Activated CD4-positive, alpha-beta T cell treated with anti-CD3 and anti-CD28 coated beads for 36 hours (primary cell): Measurements from ENCODE around the gene KIF6. TPM values are rescaled to one million over a fixed set of nuclear protein-coding genes. Genes with fewer than 3 reads are reported as not detected.
"Not testable (repeated sequence)": the region's sequence is repeated elsewhere in the genome, so short reads cannot be mapped to it uniquely, and the experiment has no call there.

Experiments
- ATAC-seq: fragments of 200-7000 bp; cut with Tn5 transposase; one replicate; pipeline ENCODE4 v1.10.0; 2021; ENCODE audit warnings: mild to moderate bottlenecking, moderate library complexity
- CTCF ChIA-PET: fragments of 350-600 bp; sonication (Branson Sonifier 250); formaldehyde crosslinking; loops from one replicate; lab custom pipeline; 2021; ENCODE audit warnings: antibody characterized with exemption; lab: Charles Lee
- POLR2A ChIA-PET: fragments of 350-600 bp; sonication (Branson Sonifier 250); formaldehyde crosslinking; loops from one replicate; lab custom pipeline; 2021; ENCODE audit warnings: antibody characterized with exemption, inconsistent platforms; lab: Charles Lee
- DNase-seq: peaks from one replicate; pipeline ENCODE4 v3.0.0-alpha.2; 2020
- H3K27ac Mint-ChIP-seq: one replicate; pipeline ENCODE4 v1.8.0; 2021; ENCODE audit warnings: mixed read lengths
- H3K27me3 Mint-ChIP-seq: one replicate; pipeline ENCODE4 v1.8.0; 2021; ENCODE audit warnings: mixed read lengths
- H3K36me3 Mint-ChIP-seq: one replicate; pipeline ENCODE4 v1.8.0; 2021; ENCODE audit warnings: low read depth, mixed read lengths
- H3K4me1 Mint-ChIP-seq: one replicate; pipeline ENCODE4 v1.8.0; 2021; ENCODE audit warnings: mixed read lengths
- H3K4me3 Mint-ChIP-seq: one replicate; pipeline ENCODE4 v1.8.0; 2021; ENCODE audit warnings: mild to moderate bottlenecking, moderate library complexity, mixed read lengths
- H3K9me3 Mint-ChIP-seq: one replicate; pipeline ENCODE4 v1.8.0; 2021; ENCODE audit warnings: low read depth, mixed read lengths
- intact Hi-C, 2 experiments: fragments of 100-400 bp; cut with DNase I in 1 of 2; cut with micrococcal nuclease in 1 of 2; formaldehyde crosslinking; loops; one replicate each; pipeline versions ENCODE4 v1.14.2 to v1.15.1; 2022 to 2024; cut with DNase I, micrococcal nuclease
- total RNA-seq, 2 experiments: library from RNA; stranded (reverse); gene quantifications; one replicate each; pipeline ENCODE4 v1.2.3, GENCODE V29; 2021

Gene KIF6
- total RNA-seq, 2 experiments from 2014 or later, result 0.43 to 0.49 TPM

DNA sequence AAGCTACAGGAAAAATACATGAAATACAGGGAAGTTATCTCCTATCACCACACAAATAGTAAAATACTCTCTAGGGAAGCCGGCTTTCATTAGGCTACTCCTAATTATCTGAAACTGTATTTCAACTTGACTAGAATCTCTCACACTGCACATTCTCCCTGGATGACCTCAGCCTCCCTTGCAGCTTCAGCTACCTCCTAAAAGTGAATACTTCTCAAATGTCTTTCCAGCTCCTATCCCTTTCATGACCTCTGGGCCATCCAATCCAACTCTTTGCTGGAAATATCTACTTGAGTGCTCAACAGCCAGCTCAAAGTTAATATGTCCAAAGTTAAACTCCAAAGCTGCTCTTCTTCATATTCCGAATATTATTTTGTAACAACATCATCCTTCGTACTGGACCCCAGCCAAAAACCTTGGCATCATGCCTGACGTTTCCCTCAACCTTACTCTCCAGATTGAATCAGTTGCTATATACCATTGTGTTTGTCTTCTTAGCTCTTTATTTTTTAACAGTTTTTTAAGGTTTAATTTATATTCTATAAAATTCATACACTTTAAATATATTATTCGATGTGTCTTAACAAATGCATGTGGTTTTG lies 29.4 kb upstream of the KIF6 start:
- no peaks in the 10 kb centered on the region for H3K4me1 Mint-ChIP-seq
- CTCF ChIA-PET, result no interaction called here
- no peak overlapping the region for H3K27ac Mint-ChIP-seq
- ATAC-seq, result no peak
- intact Hi-C loops, result no loop called here
- no peaks in the 10 kb centered on the region for H3K9me3 Mint-ChIP-seq
- H3K4me3 Mint-ChIP-seq, result no peak overlapping the region
- POLR2A ChIA-PET, result no interaction called here
- H3K36me3 Mint-ChIP-seq, result no peaks in the 10 kb centered on the region
- no peak for DNase-seq
- H3K27me3 Mint-ChIP-seq, result peaks cover 13% of the 10 kb centered on the region

DNA sequence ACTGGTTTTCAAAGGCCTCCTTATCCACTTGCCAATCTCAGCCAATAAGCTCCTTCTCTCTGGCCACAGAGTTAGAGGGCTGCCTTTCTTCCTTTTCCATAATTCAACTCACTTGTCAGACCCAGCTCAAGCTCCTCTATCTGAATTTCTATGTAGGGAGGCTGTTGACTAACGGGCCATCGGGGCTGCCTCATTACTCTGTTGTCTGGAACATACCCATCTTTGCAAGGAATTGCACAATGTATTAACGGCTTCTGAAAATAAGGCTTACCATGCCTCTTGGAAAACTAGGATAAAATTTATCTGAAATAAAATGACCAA lies 28.5 kb upstream of the KIF6 start:
- Mint-ChIP-seq H3K27ac (no peak overlapping the region), H3K36me3 (no peaks in the 10 kb centered on the region), H3K9me3 (no peaks in the 10 kb centered on the region), H3K27me3 (peaks cover 11% of the 10 kb centered on the region), H3K4me3 (no peak overlapping the region), H3K4me1 (no peaks in the 10 kb centered on the region)
- ChIA-PET POLR2A (no interaction called here), CTCF (no interaction called here)
- intact Hi-C loops, result no loop called here
- DNase-seq (no peak), ATAC-seq (no peak)

DNA sequence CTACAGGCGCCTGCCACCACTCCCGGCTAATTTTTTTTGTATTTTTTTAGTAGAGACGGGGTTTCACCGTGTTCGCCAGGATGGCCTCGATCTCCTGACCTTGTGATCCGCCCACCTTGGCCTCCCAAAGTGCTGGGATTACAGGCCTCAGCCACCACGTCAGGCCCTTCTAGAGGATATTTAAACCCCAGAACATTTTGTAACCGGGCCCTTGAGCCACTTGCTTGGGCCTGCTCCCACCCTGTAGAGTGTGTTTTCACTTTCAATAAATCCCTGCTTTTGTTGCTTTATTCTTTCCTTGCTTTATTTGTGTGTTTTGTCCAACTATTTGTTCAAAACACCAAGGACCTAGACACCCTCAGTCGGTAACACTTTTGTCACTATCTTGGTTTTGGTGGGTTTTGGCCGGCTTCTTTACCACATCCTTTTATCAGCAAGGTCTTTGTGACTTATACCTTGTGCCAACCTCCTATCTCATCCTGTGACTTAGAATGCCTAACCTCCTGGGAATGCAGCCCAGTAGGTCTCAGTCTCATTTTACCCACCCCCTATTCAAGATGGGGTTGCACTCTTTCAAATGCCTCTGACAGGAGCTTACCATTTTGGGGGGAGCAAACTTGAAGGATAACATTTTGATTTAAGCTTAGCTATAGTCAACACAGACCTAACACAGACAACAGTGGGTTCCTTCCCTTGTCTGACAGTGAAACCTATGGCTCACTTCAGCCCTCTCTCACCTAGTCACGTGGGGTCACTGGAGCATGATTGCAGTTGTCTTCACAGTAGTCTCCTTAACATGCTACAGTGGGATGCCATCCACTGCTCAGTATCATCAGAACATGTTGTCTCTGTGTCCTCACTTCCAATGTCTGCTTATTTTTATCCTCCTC lies 27.9 kb upstream of the KIF6 start:
- Mint-ChIP-seq H3K36me3 (no peaks in the 10 kb centered on the region), H3K27me3 (peaks cover 14% of the 10 kb centered on the region), H3K4me1 (no peaks in the 10 kb centered on the region), H3K9me3 (no peaks in the 10 kb centered on the region), H3K27ac (no peak overlapping the region), H3K4me3 (no peak overlapping the region)
- intact Hi-C loops, result no loop called here
- POLR2A ChIA-PET, result no interaction called here
- CTCF ChIA-PET, result no interaction called here
- ATAC-seq (no peak), DNase-seq (no peak)

DNA sequence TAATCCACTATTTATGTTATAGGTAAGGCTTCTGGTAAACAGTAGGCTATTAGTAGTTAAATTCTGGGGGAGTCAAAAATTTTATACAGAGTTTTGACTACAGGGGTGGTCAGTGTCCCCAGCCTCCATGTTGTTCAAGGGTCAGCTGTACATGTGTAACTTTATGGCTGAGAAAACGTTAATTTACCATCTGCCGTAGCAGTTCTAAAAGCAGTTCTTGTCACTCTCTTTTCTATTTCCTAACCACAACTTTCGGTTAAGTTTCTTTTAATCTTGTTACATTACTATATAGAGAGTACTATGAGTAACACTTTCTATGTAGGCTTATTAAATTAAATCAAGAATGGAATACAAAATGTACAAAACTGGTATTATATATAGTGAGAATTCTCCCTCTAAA lies 21.6 kb upstream of the KIF6 start:
- POLR2A ChIA-PET, result interaction anchor here (0.7 kb wide), 1 partner anchor 816 kb away, joined by 4 read pairs; no protein-coding TSS in a partner anchor
- intact Hi-C loops, result no loop called here

DNA sequence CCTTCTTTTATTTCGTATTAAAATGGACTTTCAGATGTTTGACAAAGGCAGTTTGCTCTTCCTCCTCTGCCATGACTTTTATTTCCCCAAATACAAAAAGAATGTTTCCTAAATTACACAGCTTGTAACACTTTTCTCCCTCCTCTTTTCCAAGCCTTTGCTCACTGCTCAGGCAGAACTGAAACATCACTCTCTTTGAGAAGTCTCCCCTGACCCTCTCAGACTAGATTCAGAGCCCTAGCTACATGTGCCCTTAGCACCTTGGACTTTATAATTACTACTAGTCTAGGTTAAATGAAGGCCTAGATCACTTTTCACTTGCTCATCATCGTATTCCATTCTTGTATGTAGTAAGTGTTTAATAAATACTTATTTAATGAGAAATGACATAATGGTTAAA lies 8.5 kb upstream of the KIF6 start:
- Mint-ChIP-seq H3K9me3 (no peaks in the 10 kb centered on the region), H3K27me3 (peaks cover 27% of the 10 kb centered on the region), H3K4me3 (no peak overlapping the region), H3K4me1 (no peaks in the 10 kb centered on the region), H3K36me3 (no peaks in the 10 kb centered on the region), H3K27ac (no peak overlapping the region)
- ATAC-seq (no peak), DNase-seq (no peak)
- intact Hi-C loops, result no loop called here
- ChIA-PET POLR2A (no interaction called here), CTCF (no interaction called here)

More for the DNA sequence above, 21.6 kb upstream of the KIF6 start:
- H3K4me1 Mint-ChIP-seq, result no peaks in the 10 kb centered on the region
- DNase-seq (no peak), ATAC-seq (no peak)
- peaks cover 11% of the 10 kb centered on the region for H3K27me3 Mint-ChIP-seq
- no peak overlapping the region for H3K4me3 Mint-ChIP-seq
- H3K9me3 Mint-ChIP-seq, result peaks cover 2% of the 10 kb centered on the region
- no peaks in the 10 kb centered on the region for H3K36me3 Mint-ChIP-seq
- H3K27ac Mint-ChIP-seq, result no peak overlapping the region
- CTCF ChIA-PET, result no interaction called here

DNA sequence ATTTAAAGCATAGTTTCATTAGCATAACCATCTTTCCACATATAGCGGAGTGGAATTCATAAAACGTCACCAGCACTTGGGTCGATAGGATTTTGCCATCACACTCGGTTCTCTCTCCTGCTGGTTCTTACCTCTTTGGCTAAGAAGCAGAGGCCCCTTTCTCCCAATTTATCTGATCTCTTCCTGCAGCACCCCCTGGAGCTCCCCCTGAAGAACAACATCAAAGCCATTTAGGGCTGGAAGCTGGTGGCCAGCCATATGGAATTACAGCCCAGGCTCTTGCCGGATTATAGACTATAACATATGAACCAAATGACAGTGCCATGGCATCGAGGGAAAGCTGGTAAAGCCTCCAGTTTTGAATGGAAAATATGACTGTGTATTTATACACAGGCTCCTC lies 6.4 kb upstream of the KIF6 start:
- DNase-seq (no peak), ATAC-seq (no peak)
- H3K4me3 Mint-ChIP-seq, result no peak overlapping the region
- H3K9me3 Mint-ChIP-seq, result no peaks in the 10 kb centered on the region
- H3K36me3 Mint-ChIP-seq, result no peaks in the 10 kb centered on the region
- no peaks in the 10 kb centered on the region for H3K4me1 Mint-ChIP-seq
- ChIA-PET CTCF (no interaction called here), POLR2A (no interaction called here)
- intact Hi-C loops, result no loop called here
- no peak overlapping the region for H3K27ac Mint-ChIP-seq
- peaks cover 29% of the 10 kb centered on the region for H3K27me3 Mint-ChIP-seq

DNA sequence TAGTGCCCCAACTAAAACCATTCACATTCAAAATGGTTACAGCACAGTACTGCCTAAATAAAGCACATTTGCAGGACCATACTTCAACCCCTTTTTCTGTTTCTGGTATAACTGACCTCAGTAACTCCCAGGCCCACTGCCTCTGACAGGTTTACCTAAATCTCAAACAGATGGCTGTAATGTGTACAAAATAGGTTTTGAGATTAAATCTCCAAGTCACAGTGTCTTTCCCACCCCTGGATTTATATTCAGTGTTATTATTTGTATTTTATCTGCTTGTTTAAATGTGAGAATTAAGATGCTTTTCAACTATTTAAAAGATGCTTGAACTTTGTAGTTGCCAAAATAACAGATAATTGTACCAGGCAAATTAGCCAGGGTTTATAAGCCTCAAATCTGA lies 4.7 kb upstream of the KIF6 start:
- intact Hi-C loops, result loop anchor here in 1 of 2 experiments (5.0 to 10.0 kb wide), 3 partner anchors 202 to 615 kb away; partner anchors contain the start of genes MOCS1 and SAYSD1
- H3K9me3 Mint-ChIP-seq, result no peaks in the 10 kb centered on the region
- CTCF ChIA-PET, result no interaction called here
- DNase-seq (no peak), ATAC-seq (no peak)
- no peak overlapping the region for H3K4me3 Mint-ChIP-seq
- no peak overlapping the region for H3K27ac Mint-ChIP-seq
- POLR2A ChIA-PET, result no interaction called here
- H3K27me3 Mint-ChIP-seq, result peaks cover 23% of the 10 kb centered on the region
- H3K36me3 Mint-ChIP-seq, result no peaks in the 10 kb centered on the region
- no peaks in the 10 kb centered on the region for H3K4me1 Mint-ChIP-seq

DNA sequence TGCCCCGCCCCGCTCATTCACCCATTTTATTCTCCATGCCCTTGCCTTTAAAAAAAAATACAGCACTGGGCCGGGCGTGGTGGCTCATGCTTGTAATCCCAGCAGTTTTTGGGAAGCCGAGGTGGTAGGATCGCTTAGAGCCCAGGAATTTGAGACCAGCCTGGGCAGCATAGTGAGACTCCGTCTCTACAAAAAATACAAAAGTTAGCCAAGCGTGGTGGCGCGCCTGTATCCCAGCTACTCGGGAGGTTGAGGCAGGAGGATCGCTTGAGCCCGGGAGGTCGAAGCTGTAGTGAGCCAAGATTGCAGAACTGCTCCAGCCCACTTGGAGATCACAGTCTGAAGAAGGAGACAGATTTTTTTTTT lies 407 bp upstream of the KIF6 start:
- ATAC-seq (no peak), DNase-seq (no peak)
- ChIA-PET CTCF (no interaction called here), POLR2A (no interaction called here)
- peaks cover 5% of the 10 kb centered on the region for H3K27me3 Mint-ChIP-seq
- intact Hi-C loops, result loop anchor here in 1 of 2 experiments (2.0 to 10.0 kb wide), 5 partner anchors 207 to 1347 kb away; partner anchors contain the start of genes KCNK5, MOCS1, NFYA and OARD1
- H3K4me3 Mint-ChIP-seq, result peak overlapping the region; percentile 90
- no peak overlapping the region for H3K27ac Mint-ChIP-seq
- H3K4me1 Mint-ChIP-seq, result peaks cover 3% of the 10 kb centered on the region
- H3K9me3 Mint-ChIP-seq, result no peaks in the 10 kb centered on the region
- H3K36me3 Mint-ChIP-seq, result no peaks in the 10 kb centered on the region

DNA sequence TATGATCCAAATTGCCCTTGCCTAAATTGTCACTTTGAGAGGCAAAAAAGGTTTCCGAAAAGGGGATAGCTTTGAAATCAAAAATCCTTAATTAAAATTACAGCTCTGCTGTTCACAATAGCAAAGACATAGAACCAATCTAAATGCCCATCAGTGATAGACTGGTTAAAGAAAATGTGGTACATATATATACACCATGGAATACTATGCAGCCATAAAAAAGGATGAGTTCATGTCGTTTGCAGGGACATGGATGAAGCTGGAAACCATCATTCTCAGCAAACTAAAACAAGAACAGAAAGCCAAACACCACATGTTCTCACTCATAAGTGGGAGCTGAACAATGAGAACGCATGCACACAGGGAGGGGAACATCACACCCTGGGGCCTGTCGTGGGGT lies 1.9 kb downstream of the KIF6 start:
- H3K4me1 Mint-ChIP-seq, CTCF ChIA-PET, H3K4me3 Mint-ChIP-seq, DNase-seq, POLR2A ChIA-PET, H3K9me3 Mint-ChIP-seq, H3K27ac Mint-ChIP-seq, ATAC-seq, H3K36me3 Mint-ChIP-seq, H3K27me3 Mint-ChIP-seq: not testable (repeated sequence)
- intact Hi-C loops, result loop anchor here in 1 of 2 experiments (10.0 kb wide), 1 partner anchor 609 kb away; the partner anchor contains the start of gene SAYSD1

DNA sequence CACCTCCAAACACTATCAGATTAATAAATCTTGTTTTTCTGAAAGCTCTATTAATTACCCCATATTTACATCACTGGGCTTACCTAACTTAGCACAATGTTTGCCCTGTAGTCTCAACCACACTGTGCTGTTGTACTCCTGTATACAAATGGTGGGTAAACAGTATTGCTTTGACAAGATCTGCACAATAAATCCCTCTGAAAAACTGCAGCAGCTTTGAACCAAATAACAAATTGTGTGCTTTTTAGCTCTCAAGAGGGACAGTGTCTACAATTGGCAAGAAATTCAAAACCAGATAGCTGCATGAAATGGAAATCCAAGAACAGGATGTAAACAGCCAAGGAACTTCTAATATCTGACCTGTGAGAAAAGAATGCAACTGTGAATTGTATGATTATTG lies 10.4 kb downstream of the KIF6 start:
- H3K36me3 Mint-ChIP-seq, result no peaks in the 10 kb centered on the region
- H3K4me3 Mint-ChIP-seq, result no peak overlapping the region
- POLR2A ChIA-PET, result no interaction called here
- CTCF ChIA-PET, result interaction anchor here (0.5 to 0.8 kb wide), 3 partner anchors 37 to 594 kb away, joined by 3 read pairs; no protein-coding TSS in a partner anchor
- no peak overlapping the region for H3K27ac Mint-ChIP-seq
- H3K4me1 Mint-ChIP-seq, result no peaks in the 10 kb centered on the region
- intact Hi-C loops, result no loop called here
- H3K9me3 Mint-ChIP-seq, result no peaks in the 10 kb centered on the region
- no peak for ATAC-seq
- H3K27me3 Mint-ChIP-seq, result peaks cover 14% of the 10 kb centered on the region
- DNase-seq, result no peak

DNA sequence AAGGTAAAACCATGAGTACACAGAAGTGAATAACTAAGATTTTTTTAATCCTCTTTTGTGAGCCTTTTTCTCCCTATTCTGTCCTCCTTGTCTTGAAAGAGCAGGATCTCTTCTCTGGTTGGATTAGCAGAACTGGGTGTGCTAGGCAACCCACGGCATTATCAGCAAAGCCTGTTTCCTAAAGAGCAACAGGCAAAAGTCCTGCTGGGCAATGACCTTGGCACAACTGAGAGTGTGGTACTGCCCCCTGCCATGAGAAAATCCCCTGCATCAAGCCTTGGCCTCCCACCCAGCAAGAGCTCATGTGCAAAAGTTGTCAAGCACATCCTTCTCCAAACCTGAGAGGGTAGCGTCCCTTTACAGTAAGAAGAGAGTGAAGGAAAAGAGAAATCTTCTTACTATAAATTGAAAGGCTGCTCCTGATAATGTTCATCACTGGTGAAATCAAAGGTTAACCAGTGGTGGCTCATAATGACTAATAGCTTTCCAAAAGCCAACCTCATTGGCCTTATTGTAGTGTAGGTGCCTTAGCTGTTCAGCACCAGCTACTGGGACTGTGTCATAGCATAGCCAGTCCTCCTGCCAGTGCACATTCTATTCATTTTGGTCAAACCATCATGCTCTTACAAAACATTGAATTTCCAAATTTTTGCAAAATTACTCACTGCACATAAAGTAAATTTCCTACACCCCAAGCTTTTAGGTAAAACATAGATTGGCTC lies 17.1 kb downstream of the KIF6 start:
- no peak overlapping the region for H3K4me3 Mint-ChIP-seq
- no peak for ATAC-seq

More for the DNA sequence above, 17.1 kb downstream of the KIF6 start:
- no peaks in the 10 kb centered on the region for H3K9me3 Mint-ChIP-seq
- no peaks in the 10 kb centered on the region for H3K4me1 Mint-ChIP-seq
- H3K27ac Mint-ChIP-seq, result no peak overlapping the region
- CTCF ChIA-PET, result no interaction called here
- H3K36me3 Mint-ChIP-seq, result no peaks in the 10 kb centered on the region
- POLR2A ChIA-PET, result no interaction called here
- peaks cover 11% of the 10 kb centered on the region for H3K27me3 Mint-ChIP-seq
- intact Hi-C loops, result no loop called here
- DNase-seq, result no peak
